Activated CD8-positive, alpha-beta memory T cell treated with anti-CD3 and anti-CD28 coated beads for 48 hours (primary cell): Measurements from ENCODE around the gene SERPINB1.
A peak's percentile ranks its signal among the peaks of the same experiment; 100 is the strongest.
"Not testable (repeated sequence)": the region's sequence is repeated elsewhere in the genome, so short reads cannot be mapped to it uniquely, and the experiment has no call there.

ENCODE experiments used
- DNase-seq, 3 experiments: peaks; one replicate each; pipeline ENCODE4 v3.0.0-alpha.2; 2020; ENCODE audit warnings: low read depth in 2 of 3, low spot score in 2 of 3

The SERPINB1 gene

DNA sequence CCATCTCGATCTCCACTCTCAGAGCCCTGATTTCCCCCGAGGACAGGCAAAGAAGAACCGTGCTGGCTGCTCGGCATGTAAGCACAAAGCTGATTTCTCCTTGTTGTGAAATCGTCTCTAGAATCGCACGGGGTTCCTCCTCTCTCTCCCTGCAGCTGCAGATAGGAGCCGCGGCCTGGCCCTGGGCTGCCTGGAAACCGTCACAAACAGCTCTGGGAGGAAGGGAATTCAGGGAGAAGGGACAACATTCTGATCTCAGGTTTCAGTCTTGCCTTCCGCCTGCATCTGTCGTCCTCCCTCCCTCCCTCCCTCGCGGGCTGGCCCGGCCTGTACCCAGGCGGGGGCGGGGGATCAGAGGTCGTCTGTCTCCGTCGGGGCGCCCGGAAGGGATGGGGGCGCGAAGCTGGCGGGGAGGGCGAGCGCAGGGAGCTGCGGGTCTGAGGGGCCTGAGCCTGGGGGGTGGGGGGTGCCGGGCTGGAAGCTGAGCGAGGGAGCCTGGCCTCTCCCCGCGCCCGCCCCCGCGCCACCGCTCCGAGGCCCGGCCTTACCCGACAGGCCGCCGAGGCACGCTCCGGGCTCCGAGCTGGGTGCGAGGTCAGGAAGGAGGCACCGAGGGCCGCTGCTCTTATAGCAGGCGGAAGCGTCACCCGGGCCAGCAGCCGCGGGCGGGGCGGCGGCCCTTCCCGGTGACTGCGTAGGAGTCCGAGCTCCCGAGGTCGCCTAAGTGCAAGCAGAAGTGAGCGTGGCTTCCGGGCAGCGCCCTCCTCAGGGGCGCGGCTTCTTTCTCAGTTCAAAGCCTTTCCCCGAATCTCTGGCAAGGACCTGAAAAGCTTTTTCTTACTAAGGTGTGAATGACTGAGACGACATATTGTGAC is at the start of gene SERPINB1:
TSS of gene SERPINB1 (minus strand) at position 600 of the 875 bp plus-strand sequence. CDS start 1,277 bp downstream, outside the sequence.
- peak; percentile 68 to 77 (median 71) for DNase-seq

DNA sequence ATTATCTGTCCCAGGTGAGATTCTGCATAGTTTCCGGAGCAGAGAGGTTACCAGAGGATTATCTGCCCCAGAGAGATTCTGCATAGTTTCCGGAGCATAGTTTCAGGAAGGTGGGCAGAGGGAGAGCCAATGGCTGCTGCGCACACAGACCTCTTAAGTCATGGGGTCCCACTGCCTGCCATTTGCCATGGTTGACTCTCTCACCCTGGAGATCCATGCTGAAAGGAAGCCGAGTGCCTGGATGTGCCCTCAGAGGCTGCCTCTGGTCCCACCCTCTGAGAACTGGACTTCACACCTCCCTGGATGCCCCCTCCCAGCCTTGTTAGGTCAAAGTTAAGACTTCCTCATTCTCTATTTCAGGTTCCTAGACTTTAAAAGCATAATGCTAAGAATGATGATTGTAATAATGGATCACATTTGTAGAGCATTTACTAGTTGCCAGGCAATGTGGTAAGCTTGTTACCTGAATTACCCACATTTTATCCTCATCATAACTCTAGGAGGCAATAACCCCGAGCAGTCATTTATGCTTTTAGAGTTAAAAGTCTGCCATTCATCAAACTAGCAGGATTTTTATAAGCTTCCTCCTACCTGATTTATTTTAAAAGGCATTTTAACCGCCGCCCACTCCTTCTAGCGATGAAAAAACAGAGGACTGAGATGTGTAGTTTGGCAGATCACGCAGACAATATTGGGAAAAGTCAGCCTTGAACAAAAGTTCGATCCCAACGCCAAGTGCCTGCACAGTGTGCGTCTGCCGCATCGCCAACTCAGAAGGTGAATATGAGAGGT is 49.5 kb upstream of the SERPINB1 start:
- no peak for DNase-seq

- DNase-seq, result no peak
Observed at GRCh38 chr6:2885967-2886735, 44.5 kb upstream of the SERPINB1 start.

- DNase-seq, result no peak
Observed at GRCh38 chr6:2884804-2885203, 43.1 kb upstream of the SERPINB1 start.

DNA sequence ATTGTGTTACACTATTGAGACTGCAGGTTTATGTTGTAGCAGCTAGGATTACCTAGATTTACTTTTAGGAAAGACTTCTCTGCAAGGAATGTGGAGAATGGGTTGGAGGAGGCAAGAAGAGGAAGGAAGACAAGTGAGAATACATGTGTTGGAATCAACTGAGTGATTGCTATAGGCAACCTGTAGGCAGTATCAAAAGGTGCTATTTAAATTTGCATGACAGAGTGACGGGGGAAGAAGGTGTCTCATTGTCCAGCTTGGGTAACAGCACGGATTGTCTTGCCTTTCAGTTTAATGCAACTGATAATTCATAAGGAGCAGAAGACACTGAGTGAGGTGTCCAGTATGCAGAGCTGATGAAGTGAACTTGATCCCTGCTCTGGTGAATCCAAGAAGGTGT is 42.0 kb upstream of the SERPINB1 start:
- DNase-seq, result no peak

DNA sequence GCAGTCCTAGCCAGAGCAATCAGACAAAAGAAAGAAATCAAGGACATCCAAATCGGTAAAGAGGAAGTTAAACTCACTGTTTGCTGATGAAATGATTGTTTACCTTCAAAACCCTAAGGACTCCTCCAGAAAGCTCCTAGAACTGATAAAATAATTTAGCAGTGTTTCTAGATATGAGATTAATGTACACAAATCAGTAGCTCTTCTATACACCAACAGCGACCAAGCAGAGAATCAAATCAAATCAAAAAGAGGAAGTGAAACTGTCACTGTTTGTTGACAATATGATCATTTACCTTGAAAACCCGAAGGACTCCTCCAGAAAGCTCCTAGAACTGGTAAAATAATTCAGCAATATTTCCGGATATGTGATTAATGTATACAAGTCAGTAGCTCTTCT is 39.8 kb upstream of the SERPINB1 start:
- DNase-seq, result no peak

DNA sequence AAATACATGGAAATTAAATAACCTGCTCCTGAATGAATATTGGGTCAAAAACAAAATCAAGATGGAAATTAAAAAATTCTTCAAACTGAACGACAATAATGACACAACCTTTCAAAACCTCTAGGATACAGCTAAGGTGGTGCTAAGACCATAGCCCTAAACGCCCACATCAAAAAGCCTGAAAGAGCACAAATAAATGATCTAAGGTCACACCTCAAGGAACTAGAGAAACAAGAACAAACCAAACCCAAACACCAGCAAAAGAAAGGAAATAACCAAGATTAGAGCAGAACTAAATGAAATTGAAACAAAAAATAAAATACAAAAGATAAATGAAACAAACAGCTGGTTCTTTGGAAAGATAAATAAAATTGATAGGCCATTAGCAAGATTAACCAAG is 38.5 kb upstream of the SERPINB1 start:
- DNase-seq, result not testable (repeated sequence)

DNA sequence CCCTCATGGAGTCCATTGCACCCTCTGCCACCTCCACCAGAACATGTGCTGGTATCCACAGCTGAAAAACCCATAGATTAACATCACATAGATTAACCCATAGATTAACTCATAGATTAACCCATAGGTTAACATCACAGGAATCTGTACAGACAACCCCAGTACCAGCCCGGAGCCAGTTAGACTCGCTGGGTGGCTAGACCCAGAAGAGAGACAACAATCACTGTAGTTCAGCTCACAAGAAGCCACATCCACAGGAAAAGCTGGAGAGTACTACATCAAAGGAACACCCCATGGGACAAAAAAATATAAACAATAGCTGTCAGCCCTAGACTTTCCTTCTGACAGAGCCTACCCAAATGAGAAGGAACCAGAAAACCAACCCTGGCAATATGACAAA is 36.3 kb upstream of the SERPINB1 start:
- DNase-seq, result no peak

DNA sequence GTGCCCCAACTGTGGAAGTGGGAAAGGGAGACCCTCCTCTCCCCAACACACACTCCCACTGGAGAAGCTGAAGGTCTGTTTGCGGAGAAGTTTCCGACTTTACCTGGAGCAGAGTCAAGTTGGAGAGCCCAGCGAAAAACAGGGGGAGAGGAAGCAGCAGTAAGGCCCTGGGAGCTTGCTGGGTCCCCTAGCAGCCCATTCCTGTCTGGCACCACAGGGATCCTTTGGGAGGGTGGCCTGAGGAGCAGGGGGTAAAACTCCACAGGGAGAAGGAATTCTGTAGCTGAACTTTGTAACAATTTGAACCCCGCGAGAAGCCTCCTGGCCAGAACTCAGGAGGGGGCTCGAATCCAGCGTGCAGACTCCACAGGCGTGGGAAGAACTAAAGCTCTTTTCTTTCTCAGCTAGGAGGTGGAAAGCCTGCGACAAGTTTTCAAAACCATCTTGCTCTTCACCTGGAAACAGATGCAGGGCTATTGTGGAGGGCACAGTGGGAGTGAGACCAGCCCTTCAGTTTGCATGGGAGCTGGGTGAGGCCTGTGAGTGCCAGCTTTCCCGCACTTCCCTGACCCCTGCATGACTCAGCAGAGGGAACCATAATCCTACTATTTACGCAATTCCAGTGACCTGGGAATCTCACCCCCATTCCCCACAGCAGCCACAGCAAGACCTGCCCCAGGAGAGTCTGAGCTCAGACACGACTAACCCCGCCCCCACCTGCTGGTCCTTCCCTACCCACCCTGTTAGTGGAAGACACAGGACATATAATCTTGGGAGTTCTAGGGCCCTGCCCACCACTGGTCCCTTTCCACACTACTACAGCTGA is 35.6 kb upstream of the SERPINB1 start:
- DNase-seq, result no peak

DNA sequence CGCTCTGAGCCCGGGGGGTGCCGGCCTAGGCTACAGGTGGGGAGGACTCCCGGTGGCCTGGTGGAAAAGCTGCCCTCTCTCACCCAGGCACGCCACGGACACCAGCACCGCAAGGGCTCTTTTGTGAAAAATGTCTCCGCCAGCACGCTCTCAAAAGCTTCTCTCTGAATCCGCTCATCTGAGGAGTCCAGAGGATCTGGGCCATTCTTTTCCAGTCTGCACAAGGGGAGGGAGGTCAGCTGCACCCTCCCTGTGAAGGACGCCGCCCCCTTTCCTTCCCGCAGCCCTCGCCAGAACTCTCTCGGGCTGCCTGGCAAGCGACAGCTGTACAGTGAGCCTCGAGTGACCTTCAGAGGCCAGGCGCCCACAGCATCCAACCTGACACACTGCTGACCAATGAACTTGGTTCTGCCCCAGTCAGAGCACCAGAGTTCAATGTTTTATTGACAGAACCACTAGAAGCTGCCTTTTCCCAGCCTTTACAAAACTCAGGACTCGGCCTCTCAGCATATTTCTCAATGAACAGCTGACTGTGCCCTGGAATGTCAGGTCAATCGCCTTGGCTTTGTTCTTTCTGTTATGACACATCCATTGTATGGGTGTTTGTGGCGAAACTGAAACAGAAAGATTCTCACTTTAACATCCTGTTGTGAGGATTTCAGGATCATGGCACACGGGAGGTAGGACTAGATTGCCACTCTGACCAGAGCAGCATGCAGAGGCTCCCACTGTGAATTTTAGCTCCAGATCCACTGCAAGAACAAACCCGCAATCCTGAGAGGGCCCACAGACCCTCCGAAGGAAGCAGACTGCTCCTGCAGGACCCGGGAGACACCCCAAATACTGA is 34.8 kb upstream of the SERPINB1 start:
- DNase-seq, result no peak

DNA sequence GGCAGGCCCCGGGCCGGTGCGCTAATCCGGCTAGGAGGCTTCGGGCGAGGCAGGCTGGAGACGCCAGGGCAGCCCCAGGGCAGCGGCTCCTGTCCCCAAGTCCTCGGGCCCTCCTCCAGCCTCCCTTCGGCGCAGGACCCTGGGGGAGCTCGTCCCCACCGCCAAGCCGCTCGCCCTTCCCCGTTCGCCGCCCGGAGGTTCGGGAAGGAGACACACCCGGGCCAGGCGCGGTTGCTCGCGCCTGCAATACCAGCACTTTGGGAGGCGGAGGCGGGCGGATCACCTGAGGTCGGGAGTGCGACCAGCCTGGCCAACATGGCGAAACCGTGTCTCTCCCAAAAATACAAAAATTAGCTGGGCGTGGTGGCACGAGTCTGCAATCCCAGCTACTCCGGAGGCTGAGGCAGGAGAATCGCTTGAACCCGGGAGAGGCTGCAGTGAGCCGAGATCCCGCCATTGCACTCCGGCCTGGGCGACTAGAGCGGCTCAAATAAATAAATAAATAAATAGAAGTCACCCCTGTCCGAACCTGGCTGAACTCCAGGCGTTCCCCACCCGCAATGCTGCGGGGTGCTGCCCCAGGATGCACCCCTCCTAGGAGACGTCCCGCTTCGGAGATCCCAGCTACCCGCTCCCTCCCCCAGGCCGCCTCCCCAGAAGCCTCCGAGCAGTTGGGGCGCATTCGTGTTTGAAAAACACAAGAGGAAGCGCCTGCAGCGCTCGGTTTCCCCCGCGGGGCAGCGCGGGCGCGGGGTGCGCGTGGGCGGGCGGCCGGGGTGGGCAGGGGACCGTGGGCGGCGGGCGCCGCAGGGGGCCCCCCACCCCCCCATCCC is 33.9 kb upstream of the SERPINB1 start:
- no peak for DNase-seq

DNA sequence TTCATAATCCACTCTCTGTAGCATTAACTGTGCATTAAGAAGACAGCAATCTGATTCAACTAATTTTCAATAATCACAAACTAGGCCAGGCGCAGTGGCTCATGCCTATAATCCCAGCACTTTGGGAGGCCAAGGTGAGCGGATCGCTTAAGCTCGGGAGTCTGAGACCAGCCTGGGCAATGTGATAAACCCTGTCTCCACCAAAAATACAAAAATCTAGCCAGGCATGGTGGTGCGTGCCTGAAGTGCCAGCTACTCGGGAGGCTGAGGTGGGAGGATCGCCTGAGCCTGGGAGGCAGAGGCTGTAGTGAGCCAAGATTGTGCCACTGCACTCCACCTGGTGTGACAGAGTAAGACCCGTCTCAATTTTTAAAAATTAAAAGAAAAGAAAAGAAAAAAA is 32.0 kb upstream of the SERPINB1 start:
- no peak for DNase-seq

DNA sequence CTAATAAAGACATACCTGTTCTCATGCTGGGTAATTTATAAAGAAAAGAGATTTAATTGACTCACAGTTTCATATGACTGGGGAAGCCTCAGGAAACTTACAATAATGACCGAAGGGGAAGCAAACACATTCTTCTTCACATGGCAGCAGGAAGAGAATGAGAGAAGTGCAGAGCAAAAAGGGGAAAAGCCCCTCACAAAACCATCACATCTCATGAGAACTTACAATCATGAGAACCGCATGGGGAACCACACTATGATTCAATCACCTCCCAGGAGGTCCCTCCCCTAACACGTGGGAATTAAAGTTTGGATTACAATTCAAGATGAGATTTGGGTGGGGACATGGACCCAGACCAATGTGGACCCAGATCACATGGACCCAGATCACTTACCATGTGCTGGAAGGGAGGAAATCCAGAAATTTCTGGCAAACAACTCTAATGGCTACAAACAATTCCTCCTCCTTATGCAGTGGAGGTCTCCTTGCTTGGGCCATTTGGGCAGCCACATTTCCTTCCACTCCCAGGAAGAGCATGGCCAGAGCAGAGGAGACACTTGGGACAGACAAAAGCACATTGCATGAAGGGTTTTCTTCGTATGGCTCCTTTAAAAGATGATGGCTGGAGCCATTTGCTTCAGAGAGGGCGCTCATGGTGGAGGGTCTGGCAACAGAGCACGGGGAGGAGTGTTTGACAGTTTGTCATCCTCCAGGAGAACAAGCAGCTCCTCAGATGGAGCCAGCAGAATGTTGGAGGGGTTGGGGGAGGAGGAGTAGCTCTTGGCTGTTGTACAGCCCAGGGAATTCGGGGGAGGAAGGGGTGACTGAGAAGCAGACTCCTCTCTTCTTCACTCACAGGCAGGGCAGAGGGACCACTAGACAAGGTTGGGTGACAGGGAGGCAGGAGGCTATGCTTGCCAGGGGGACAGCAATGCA is 31.0 kb upstream of the SERPINB1 start:
- no peak for DNase-seq

- no peak for DNase-seq
Observed at GRCh38 chr6:2871953-2872352, 30.3 kb upstream of the SERPINB1 start.

DNA sequence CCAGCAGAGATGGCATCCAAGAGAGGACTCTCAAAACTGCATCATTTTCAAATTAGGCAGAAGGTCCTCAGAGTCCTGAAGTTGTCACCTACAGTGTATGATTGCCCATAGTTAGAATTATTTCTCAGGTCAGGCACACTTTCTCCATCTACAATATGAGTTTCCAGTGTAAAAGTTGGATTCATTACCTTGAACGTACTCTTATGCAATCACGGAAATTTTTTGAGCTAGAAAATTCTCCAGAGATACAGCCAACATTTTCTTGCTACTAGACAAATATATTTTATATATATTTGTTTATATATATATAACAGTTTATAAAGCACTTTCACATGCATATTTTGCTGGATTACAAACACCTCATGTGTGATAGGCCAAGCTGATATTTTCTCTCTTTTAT is 29.4 kb upstream of the SERPINB1 start:
- DNase-seq, result no peak

DNA sequence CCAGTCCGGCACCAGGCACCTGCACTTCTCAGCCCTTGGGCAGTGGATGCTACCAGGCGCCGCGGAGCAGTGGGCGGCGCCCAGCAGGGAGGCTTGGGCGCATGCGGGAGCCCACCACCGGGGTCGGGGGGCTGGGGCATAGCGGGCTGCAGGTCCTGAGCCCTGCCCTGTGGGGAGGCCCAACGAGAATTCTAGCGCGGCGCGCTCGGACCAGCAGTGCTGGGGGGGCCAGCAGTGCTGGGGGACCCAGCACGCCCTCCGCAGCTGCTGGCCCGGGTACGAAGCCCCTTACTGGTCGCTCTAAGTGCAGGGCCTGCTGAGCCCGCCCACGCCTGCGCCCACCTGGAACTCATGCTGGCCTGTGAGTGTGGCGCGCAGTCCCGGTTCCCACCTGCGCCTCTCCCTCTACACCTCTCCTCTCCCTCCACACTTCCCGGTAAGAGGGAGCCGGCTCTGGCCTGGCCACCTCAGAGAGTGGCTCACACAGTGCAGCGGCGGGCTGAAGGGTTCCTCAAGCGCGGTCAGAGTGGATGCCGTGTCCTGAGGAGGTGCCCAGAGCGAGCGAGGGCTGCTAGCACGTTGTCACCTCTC is 28.5 kb upstream of the SERPINB1 start:
- no peak for DNase-seq

- DNase-seq, result no peak
Observed at GRCh38 chr6:2868637-2869036, 27.0 kb upstream of the SERPINB1 start.
